HepG2 (cell line): Measurements from ENCODE around the gene IL17RA. TPM values are rescaled to one million over a fixed set of nuclear protein-coding genes. Genes with fewer than 3 reads are reported as not detected.

Source experiments
- ATAC-seq: fragments of 200-7000 bp; cut with Tn5 transposase; 3 replicates; pipeline ENCODE4 v1.9.1; 2020; ENCODE audit warnings: mild to moderate bottlenecking, moderate library complexity
- BruUV-seq: library from RNA; stranded (reverse); fragments of 400-500 nt; replicated peaks from 2 replicates; lab custom pipeline; 2021; lab: Mats Ljungman, UMichigan
- CTCF ChIA-PET: fragments of 300-600 bp; formaldehyde crosslinking; extraction: SDS; loops from one replicate; lab custom pipeline; 2021; ENCODE audit warnings: low total read pairs, inconsistent platforms, low intra/inter-chr PET ratio; lab: Yijun Ruan, JAX
- POLR2A ChIA-PET: fragments of 350-600 bp; sonication (Branson Sonifier 250); formaldehyde crosslinking; loops from one replicate; lab custom pipeline; 2020; ENCODE audit warnings: antibody characterized with exemption, inconsistent platforms; lab: Yijun Ruan, JAX
- DNase-seq: peaks from one replicate; pipeline ENCODE4 v3.0.0-alpha.2; 2015; ENCODE audit warnings: low spot score
- FAIRE-seq: peaks from 3 replicates; lab custom pipeline; 2011; peaks lifted over from hg19 to GRCh38; lab: Jason Lieb, UNC
- H2AFZ ChIP-seq: one replicate; pipeline ENCODE4 v1.6.1; 2011; ENCODE audit warnings: low read length, inconsistent platforms
- H3K27ac ChIP-seq: fragments of 300-600 bp; 3 replicates; pipeline ENCODE4 v1.8.0; 2011; ENCODE audit warnings: mixed run types, mild to moderate bottlenecking, mixed read lengths, low read length, inconsistent platforms; ENCODE audit not compliant: insufficient read depth; ENCODE audit errors: extremely low read length
- H3K27me3 ChIP-seq, 2 experiments: fragments of 200-600 bp in 1 of 2; 2 replicates in 1 of 2; 3 replicates in 1 of 2; pipeline versions ENCODE4 v1.6.0 to v1.8.0; 2011; ENCODE audit warnings: low read length in 2 of 2, mild to moderate bottlenecking in 2 of 2, moderate library complexity in 2 of 2, inconsistent platforms in 1 of 2; ENCODE audit not compliant: insufficient read depth in 2 of 2, control insufficient read depth in 1 of 2
- H3K36me3 ChIP-seq, 2 experiments: fragments of 200-600 bp in 1 of 2; replicated peaks in 1 of 2; 2 replicates in 1 of 2; 3 replicates in 1 of 2; pipeline versions ENCODE4 v1.5.1 to v1.8.0; 2011; ENCODE audit warnings: low read length in 2 of 2, inconsistent platforms in 1 of 2; ENCODE audit not compliant: insufficient read depth in 2 of 2, control insufficient read depth in 1 of 2
- H3K4me1 ChIP-seq: 2 replicates; pipeline ENCODE4 v1.5.1; 2012; ENCODE audit warnings: low read length, inconsistent platforms; ENCODE audit not compliant: insufficient read depth
- H3K4me2 ChIP-seq: 2 replicates; pipeline ENCODE4 v1.6.0; 2011; ENCODE audit warnings: low read depth, low read length, inconsistent platforms
- H3K4me3 ChIP-seq, 3 experiments: fragments of 200-600 bp in 1 of 3; sonication (generic), shearing (Covaris generic) in 1 of 3; replicated peaks in 1 of 3; 2 replicates each; pipeline ENCODE4 v1.5.1; 2011 to 2016; ENCODE audit warnings: low read length in 3 of 3, inconsistent platforms in 2 of 3, low read depth in 2 of 3, mild to moderate bottlenecking in 2 of 3, control low read depth in 1 of 3, mixed read lengths in 1 of 3; ENCODE audit not compliant: insufficient read depth in 1 of 3
- H3K79me2 ChIP-seq: one replicate; pipeline ENCODE4 v1.6.1; 2011; ENCODE audit warnings: low read length, inconsistent platforms; ENCODE audit not compliant: insufficient read depth
- H3K9ac ChIP-seq: 2 replicates; pipeline ENCODE4 v1.6.0; 2011; ENCODE audit warnings: mild to moderate bottlenecking, low read depth, low read length, inconsistent platforms; ENCODE audit not compliant: insufficient read depth
- H3K9me3 ChIP-seq: 2 replicates; pipeline ENCODE4 v1.5.1; 2012; ENCODE audit warnings: mild to moderate bottlenecking, low read length
- H4K20me1 ChIP-seq: 2 replicates; pipeline ENCODE4 v1.6.0; 2011; ENCODE audit warnings: inconsistent platforms, mild to moderate bottlenecking, low read length, moderate library complexity; ENCODE audit not compliant: insufficient read depth
- CBX1 ChIP-seq: IDR thresholded peaks from one replicate; pipeline ENCODE4 v1.6.1; 2016; ENCODE audit warnings: antibody characterized with exemption, low read depth
- KAT2B ChIP-seq: fragments of 150-350 bp; IDR thresholded peaks from 2 replicates; pipeline ENCODE4 v1.6.1; 2014; ENCODE audit warnings: low read depth, low read length, borderline replicate concordance
- KAT7 ChIP-seq: IDR thresholded peaks from 2 replicates; pipeline ENCODE4 v1.6.1; 2018; ENCODE audit warnings: borderline replicate concordance, missing compliant biosample characterization
- NAIF1 ChIP-seq: sonication (generic); formaldehyde crosslinking; IDR thresholded peaks from 2 replicates; pipeline ENCODE4 v1.5.0; 2020; ENCODE audit warnings: mild to moderate bottlenecking, missing genetic modification reagents, borderline replicate concordance
- NRL ChIP-seq: sonication (generic); formaldehyde crosslinking; IDR thresholded peaks from 2 replicates; pipeline ENCODE4 v1.5.0; 2020; ENCODE audit warnings: missing genetic modification reagents, mild to moderate bottlenecking, moderate library complexity, borderline replicate concordance
- TBX3 ChIP-seq: fragments of 450-650 bp; IDR thresholded peaks from 2 replicates; pipeline ENCODE4 v1.6.1; 2017; ENCODE audit warnings: antibody characterized with exemption, mild to moderate bottlenecking, inconsistent platforms, borderline replicate concordance
- ZFP37 ChIP-seq: sonication (generic); formaldehyde crosslinking; IDR thresholded peaks from 2 replicates; pipeline ENCODE4 v1.4.0; 2020; ENCODE audit warnings: missing genetic modification reagents, borderline replicate concordance
- ZNF468 ChIP-seq: sonication (generic); formaldehyde crosslinking; IDR thresholded peaks from 2 replicates; pipeline ENCODE4 v1.8.0; 2022; ENCODE audit warnings: mild to moderate bottlenecking, moderate library complexity, missing genetic modification reagents
- WGBS: methylation state at CpG from one replicate; pipeline ENCODE4 v1.1.6; 2017; ENCODE audit warnings: low lambda C conversion rate; 5-methylcytosine and 5-hydroxymethylcytosine counted together
- in situ Hi-C: cut with HindIII; loops from 2 replicates; pipeline ENCODE4 v1.10.0; 2017; ENCODE audit warnings: low pct_unique_long_range_greater_than_20kb; ENCODE audit not compliant: extremely low pct_ligation_motif_present
- intact Hi-C: fragments of 100-400 bp; cut with micrococcal nuclease; formaldehyde crosslinking; loops from one replicate; pipeline ENCODE4 v1.10.0; 2022; ENCODE audit not compliant: unreplicated experiment
- polyA plus RNA-seq, 8 experiments: library from polyadenylated mRNA; depleted of rRNA in 3 of 8; stranded (reverse) in 7 of 8; unstranded in 1 of 8; fragments of >200 nt; fragmentation: Illumina TruSeq in 4 of 8; extraction: Trizol in 4 of 8; gene quantifications; 2 replicates each; pipeline versions ENCODE4 v1.2.1 to v1.2.3, GENCODE V29; 2011 to 2016; ENCODE audit warnings: low read depth in 4 of 8, missing spikeins in 1 of 8, mixed read lengths in 1 of 8; ENCODE audit not compliant: insufficient read depth in 1 of 8
- total RNA-seq, 5 experiments: library from RNA; depleted of rRNA; stranded (reverse); fragments of >200 nt; fragmentation: Illumina TruSeq; extraction: Trizol; gene quantifications; 2 replicates each; pipeline ENCODE4 v1.2.3, GENCODE V29; 2016; ENCODE audit warnings: low read depth in 1 of 5
- TF ChIP-seq, protein P1 (sequence below): sonication (generic); formaldehyde crosslinking; IDR thresholded peaks from 2 replicates; pipeline ENCODE4 v1.4.0; 2020; ENCODE audit warnings: missing genetic modification reagents; ENCODE audit errors: not compliant biosample characterization
- TF ChIP-seq, protein P2 (sequence below), 2 experiments: sonication (generic) in 1 of 2; formaldehyde crosslinking in 1 of 2; IDR thresholded peaks; 2 replicates each; pipeline versions ENCODE4 v1.4.0 to v1.6.1; 2016 to 2020; ENCODE audit warnings: borderline replicate concordance in 1 of 2, low read depth in 1 of 2, mild to moderate bottlenecking in 1 of 2, missing genetic modification reagents in 1 of 2
- TF ChIP-seq, protein P3 (sequence below), 2 experiments: IDR thresholded peaks; 2 replicates each; pipeline ENCODE4 v1.6.1; 2011 to 2012; ENCODE audit warnings: low read length in 2 of 2, borderline replicate concordance in 1 of 2, low read depth in 1 of 2, mild to moderate bottlenecking in 1 of 2, moderate library complexity in 1 of 2

IL17RA gene
- total and polyA plus RNA-seq, 2 of the 13 experiments (the other 11 are each of a cell fraction or from before 2014, with no cell fraction given), result 2.5 to 8.2 TPM

DNA sequence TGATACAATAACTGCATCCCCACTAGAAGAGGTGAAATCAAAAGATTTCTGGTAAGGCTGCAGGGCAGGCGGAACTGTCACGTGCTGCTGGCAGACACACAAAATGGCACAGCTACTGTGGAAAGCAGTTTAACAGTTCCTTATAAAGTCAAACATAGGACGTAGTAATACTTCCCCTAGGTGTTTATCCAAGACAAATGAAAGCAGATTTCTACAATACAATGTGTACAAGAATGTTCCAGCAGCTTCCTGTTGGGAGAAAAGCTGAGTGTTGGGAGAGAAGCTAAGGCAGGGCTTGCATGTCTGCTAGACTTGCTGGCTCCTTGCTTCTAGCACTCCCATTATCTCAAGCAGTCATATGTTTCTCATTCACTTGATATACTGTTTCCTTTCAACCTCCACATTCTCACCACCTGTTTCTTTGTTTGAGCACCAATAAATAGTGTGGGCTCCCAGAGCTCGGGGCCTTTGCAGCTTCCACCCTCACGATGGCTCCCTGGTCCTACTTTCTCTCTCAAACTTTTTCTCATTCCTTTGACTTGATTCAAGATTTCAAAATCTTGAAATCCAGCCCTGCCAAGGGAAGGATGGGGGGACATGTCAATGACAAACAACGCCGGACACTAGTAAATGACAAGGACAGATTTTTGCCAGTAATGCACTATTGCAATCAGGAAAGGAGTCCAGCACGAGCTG is 21.2 kb upstream of the IL17RA start:
- ATAC-seq, result no peak
- TF ChIP-seq TBX3 (no peak), ZFP37 (CRISPR knock-in tag) (no peak), NRL (CRISPR knock-in tag) (no peak), ZNF468 (CRISPR knock-in tag) (no peak), NAIF1 (CRISPR knock-in tag) (no peak), KAT2B (no peak), CBX1 (no peak), KAT7 (CRISPR knock-in tag) (no peak)
- TF ChIP-seq, protein P1, sequence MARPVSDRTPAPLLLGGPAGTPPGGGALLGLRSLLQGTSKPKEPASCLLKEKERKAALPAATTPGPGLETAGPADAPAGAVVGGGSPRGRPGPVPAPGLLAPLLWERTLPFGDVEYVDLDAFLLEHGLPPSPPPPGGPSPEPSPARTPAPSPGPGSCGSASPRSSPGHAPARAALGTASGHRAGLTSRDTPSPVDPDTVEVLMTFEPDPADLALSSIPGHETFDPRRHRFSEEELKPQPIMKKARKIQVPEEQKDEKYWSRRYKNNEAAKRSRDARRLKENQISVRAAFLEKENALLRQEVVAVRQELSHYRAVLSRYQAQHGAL, result no peak
- TF ChIP-seq, protein P2, sequence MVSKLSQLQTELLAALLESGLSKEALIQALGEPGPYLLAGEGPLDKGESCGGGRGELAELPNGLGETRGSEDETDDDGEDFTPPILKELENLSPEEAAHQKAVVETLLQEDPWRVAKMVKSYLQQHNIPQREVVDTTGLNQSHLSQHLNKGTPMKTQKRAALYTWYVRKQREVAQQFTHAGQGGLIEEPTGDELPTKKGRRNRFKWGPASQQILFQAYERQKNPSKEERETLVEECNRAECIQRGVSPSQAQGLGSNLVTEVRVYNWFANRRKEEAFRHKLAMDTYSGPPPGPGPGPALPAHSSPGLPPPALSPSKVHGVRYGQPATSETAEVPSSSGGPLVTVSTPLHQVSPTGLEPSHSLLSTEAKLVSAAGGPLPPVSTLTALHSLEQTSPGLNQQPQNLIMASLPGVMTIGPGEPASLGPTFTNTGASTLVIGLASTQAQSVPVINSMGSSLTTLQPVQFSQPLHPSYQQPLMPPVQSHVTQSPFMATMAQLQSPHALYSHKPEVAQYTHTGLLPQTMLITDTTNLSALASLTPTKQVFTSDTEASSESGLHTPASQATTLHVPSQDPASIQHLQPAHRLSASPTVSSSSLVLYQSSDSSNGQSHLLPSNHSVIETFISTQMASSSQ (IDR thresholded peaks at IDR 0.05; ENCODE audit: low read depth), result no peak
- TF ChIP-seq, protein P2 (CRISPR knock-in tag; IDR thresholded peaks at IDR 0.05; ENCODE audit: borderline replicate concordance), result no peak
- TF ChIP-seq, protein P3, sequence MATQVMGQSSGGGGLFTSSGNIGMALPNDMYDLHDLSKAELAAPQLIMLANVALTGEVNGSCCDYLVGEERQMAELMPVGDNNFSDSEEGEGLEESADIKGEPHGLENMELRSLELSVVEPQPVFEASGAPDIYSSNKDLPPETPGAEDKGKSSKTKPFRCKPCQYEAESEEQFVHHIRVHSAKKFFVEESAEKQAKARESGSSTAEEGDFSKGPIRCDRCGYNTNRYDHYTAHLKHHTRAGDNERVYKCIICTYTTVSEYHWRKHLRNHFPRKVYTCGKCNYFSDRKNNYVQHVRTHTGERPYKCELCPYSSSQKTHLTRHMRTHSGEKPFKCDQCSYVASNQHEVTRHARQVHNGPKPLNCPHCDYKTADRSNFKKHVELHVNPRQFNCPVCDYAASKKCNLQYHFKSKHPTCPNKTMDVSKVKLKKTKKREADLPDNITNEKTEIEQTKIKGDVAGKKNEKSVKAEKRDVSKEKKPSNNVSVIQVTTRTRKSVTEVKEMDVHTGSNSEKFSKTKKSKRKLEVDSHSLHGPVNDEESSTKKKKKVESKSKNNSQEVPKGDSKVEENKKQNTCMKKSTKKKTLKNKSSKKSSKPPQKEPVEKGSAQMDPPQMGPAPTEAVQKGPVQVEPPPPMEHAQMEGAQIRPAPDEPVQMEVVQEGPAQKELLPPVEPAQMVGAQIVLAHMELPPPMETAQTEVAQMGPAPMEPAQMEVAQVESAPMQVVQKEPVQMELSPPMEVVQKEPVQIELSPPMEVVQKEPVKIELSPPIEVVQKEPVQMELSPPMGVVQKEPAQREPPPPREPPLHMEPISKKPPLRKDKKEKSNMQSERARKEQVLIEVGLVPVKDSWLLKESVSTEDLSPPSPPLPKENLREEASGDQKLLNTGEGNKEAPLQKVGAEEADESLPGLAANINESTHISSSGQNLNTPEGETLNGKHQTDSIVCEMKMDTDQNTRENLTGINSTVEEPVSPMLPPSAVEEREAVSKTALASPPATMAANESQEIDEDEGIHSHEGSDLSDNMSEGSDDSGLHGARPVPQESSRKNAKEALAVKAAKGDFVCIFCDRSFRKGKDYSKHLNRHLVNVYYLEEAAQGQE (IDR thresholded peaks at IDR 0.05; ENCODE audit: borderline replicate concordance in 1 of 2, low read depth in 1 of 2, low read length in 2 of 2), result no peak

More for the DNA sequence above, 21.2 kb upstream of the IL17RA start:
- no peaks in the 10 kb centered on the region for H3K4me1 ChIP-seq
- 3% methylated on average over 8 of the region's 8 CpGs for WGBS
- H4K20me1 ChIP-seq, result no peaks in the 10 kb centered on the region; the same call in 1 of the 2 replicates
- in situ Hi-C loops (no loop called here), intact Hi-C loops (no loop called here)
- FAIRE-seq (no peak), DNase-seq (no peak)
- H3K4me3 ChIP-seq, result no peak overlapping the region
- H3K36me3 ChIP-seq, result no peaks in the 10 kb centered on the region
- ChIA-PET POLR2A (no interaction called here), CTCF (no interaction called here)
- H3K27ac ChIP-seq, result no peak overlapping the region
- no TSS peak for BruUV-seq
- peaks cover 0 to 26% of the 10 kb centered on the region in 2 experiments; a peak in 2 of 5 replicates for H3K27me3 ChIP-seq
- no peak overlapping the region for H3K9ac ChIP-seq
- H3K79me2 ChIP-seq, result no peaks in the 10 kb centered on the region
- H3K9me3 ChIP-seq, result no peaks in the 10 kb centered on the region
- no peak overlapping the region for H2AFZ ChIP-seq
- no peak overlapping the region for H3K4me2 ChIP-seq
